ENCODE results near the gene ARID5A. TPM values are rescaled to one million over a fixed set of nuclear protein-coding genes. Genes with fewer than 3 reads are reported as not detected.

The ARID5A gene
- total and polyA plus RNA-seq, 9 of the 15 experiments (the other 6 are each of a cell fraction or from before 2014, with no cell fraction given), result 0.14 to 12.5 (median 3.0) TPM

DNA sequence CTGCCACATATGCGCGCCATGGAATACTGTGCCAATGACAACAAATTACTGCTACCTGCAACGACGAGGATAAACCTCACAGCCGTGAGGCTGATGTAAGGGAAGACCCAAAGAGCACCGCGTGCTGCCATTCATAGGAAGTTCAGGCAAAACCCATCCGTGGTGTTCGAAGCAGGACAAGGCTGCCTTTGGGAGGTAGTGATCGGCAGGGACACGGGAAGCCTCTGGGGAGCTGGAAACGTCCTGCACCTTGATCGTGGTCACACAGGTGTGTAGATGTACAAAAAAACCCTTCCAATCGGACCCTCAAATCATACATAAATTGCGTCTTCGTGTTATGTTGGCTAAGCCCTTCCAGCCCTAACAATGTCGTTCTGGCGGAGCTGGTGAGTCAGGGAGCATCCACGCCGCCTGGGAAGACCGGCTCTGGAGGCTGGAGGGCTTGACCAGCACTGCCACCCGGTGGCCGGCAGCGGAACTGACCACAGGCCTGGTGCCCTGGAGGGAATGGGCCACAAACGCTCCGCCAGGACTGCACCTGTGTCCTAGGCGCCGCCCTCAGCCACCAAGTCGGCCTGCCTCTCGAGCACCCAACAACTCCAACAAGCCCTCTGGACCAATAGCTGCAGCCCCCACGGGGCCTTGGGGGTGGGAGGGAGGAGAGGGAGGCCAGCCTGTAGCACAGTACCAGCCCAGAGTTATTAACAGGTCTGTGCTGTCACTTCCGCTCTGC, 27.3 kb upstream of the ARID5A start (continued):
- TF ChIP-seq, protein P1, sequence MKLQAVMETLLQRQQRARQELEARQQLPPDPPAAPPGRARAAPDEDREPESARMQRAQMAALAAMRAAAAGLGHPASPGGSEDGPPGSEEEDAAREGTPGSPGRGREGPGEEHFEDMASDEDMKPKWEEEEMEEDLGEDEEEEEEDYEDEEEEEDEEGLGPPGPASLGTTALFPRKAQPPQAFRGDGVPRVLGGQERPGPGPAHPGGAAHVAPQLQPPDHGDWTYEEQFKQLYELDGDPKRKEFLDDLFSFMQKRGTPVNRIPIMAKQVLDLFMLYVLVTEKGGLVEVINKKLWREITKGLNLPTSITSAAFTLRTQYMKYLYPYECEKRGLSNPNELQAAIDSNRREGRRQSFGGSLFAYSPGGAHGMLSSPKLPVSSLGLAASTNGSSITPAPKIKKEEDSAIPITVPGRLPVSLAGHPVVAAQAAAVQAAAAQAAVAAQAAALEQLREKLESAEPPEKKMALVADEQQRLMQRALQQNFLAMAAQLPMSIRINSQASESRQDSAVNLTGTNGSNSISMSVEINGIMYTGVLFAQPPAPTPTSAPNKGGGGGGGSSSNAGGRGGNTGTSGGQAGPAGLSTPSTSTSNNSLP (IDR thresholded peaks at IDR 0.05; ENCODE audit: borderline replicate concordance, low read depth, low read length), result no peak
- TF ChIP-seq ETV1 (tag; conservative IDR thresholded peaks at IDR 0.05; ENCODE audit: low read depth), result no peak
- no peak for TF ChIP-seq CHD7 (IDR thresholded peaks at IDR 0.05; ENCODE audit: low read depth, low read length)
- TF ChIP-seq ATF1 (CRISPR knock-in tag; IDR thresholded peaks at IDR 0.05), result no peak
- TF ChIP-seq ATF1 (tag; IDR thresholded peaks at IDR 0.05), result no peak
- TF ChIP-seq ERF (CRISPR knock-in tag; IDR thresholded peaks at IDR 0.05), result no peak
